Stimulated activated naive CD4-positive, alpha-beta T cell treated with Interleukin-2 at 50 U/mL for 16 hours (primary cell): ENCODE results near the gene SIVA1.
A peak's percentile ranks its signal among the peaks of the same experiment; 100 is the strongest.

Experiments used
- DNase-seq: peaks from one replicate; lab custom pipeline; 2025; lab: John Stamatoyannopoulos, UW

The SIVA1 gene

DNA sequence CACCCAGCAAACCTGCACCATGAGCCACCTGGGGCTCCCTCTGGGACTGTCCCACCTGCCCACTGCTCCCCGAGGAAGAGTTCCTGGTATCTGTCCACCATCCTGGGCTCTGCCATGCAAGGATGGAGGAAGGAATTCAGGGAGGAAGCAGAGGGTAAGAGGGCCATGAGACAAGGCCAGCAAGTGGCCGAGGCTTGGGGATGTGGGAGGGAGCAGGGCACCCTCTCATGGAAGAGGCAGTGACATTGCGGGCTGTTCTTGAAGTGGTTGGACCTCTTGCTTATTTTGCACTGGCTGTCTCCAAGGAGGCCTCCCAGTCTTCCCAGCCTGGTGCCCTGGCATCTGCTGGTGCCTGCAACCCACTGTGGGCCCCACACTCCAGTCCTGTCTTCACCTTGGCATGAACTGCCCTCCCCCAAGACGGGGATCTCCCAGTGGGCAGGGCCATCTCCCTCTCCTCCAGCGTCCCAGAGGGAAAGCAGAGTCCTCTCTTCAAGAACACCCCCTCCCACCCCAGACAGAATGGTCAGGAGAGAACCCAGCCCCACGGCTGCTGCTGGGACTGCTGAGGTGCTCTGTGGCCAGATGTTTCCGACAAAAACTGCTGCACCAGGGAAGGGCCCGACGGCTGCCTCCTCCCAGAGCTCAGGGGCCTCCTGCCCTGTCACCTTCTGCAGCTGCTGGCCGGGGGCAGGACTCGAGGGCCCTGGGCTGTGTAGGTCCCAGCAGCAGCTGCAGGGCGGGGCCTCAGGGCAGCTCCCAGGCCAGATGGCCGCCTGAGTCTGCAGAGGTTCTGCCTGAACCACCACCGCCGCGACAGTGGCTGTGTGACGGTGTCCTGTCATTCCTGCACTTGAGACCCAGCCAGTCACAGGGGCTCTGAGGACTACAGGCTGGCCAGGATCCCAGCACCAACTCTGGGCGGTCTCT, 44.4 kb downstream of the SIVA1 start:
- DNase-seq = no peak

DNA sequence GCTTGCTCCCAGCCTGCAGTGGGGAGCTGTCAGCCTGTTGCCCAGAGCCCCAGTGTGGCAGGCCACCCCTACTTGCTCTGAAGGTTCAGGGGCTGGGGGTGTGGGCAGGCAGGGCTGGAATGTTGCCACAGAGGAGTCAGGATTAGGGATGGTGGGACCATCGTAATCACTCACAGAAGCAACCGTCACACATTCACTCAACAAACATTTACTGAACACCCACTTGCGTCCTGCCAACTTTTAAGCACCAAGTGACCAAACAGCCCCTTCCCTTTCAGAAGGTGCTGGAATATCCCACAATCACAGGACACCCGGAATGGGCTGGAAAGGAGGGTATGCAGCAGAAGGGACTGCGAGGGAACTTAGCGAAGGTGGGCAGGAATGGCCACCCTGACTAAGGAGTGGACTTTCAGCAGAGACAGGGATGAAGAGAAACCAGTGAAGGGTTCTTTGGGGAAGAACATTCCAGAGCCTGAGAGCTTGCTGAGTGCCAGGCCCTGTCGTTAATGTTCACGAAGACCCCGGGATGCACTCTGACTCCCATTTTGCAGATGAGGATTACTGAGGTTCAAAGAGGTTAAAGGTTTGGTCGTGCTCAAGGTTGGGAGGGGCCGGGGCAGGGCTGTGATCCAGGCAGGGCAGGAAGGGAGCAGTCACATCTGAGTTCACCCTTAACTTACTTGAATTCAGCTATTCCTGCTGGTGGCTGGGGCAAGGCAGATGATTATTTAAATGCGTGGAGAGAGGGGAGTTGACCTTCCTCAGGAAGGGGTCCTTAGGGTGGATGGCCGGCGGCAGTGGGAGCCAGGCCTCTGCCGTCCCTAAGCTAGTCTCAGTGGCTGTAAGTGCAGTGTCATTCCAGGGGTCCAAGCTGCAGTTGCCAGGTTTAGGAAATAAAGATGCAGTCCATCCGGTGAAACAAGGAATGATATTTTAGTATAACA, 45.6 kb downstream of the SIVA1 start:
- DNase-seq = no peak

DNA sequence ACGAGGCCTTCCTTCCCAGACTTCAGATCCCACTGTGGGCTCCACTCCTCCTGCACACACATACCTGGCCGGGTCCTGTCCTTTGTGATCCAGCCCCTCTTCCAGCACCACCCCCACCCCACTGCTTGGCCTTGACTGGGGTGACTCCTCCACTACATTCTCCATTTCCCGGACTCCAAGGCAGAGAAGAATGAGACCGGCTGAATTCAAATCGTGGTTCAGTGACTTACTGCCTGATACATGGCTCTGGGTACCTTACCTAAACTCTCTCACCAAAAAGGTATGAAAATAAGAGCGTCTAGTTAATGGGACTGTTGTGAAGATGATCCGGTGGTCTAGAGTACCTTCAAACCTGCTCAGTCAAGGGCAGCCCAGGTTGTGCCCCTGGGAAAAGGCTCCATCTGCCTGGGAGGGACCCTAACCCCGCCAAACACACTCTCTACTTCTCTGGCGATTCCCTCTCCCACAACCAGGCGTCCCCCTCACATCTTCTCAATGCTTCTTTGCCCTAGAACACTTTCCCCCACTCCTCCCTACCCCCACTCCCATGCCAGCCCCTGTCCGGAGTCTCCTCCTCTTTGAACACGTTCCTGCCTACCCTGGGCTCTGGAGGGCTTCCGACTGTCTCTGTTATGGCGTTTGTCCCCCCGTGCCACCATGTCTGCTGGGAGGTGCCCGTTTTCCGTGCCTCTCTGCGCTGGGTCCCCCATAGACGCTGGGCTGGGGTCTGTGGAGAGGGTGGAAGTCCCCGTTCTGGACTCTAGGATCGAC, 46.5 kb downstream of the SIVA1 start:
- DNase-seq = no peak

DNA sequence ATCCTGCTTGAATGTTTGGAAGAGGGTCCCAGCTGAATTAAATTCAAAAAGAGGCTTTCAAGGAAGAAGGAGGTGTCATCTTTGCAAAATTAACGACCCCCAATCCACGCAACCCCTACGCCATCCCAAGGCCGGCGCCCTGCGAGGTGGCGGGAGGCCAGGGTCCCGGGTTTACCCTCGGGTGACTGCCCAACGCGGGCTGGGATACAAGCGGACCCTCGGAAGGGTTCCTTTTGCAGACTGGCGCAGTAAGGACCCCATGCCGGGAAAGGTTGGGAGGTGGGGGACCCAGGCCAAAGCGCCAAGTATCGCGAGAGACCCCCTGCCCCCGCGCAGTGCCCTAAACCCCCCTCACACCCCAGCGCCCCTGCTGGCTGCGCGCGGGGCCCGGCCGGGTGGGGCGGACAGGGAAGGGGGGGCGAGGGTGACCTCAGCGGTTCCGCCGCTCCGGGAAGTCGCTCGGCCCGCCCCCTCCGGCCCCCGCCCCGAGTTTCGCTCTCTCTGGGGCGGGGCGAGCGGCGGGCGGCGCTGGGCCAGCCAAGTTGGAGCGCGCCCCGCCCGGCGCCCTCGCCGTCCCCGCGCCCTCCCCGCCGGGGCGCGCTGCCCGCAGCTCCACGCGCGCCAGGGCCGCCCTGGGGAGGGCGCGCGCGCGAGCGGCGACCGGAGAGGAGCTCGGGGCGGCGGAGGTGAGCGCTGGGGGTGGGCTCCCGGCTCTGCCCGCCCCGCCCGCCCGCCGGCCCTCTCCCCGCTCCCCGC, 47.2 kb downstream of the SIVA1 start:
- peak; percentile 80 for DNase-seq

DNA sequence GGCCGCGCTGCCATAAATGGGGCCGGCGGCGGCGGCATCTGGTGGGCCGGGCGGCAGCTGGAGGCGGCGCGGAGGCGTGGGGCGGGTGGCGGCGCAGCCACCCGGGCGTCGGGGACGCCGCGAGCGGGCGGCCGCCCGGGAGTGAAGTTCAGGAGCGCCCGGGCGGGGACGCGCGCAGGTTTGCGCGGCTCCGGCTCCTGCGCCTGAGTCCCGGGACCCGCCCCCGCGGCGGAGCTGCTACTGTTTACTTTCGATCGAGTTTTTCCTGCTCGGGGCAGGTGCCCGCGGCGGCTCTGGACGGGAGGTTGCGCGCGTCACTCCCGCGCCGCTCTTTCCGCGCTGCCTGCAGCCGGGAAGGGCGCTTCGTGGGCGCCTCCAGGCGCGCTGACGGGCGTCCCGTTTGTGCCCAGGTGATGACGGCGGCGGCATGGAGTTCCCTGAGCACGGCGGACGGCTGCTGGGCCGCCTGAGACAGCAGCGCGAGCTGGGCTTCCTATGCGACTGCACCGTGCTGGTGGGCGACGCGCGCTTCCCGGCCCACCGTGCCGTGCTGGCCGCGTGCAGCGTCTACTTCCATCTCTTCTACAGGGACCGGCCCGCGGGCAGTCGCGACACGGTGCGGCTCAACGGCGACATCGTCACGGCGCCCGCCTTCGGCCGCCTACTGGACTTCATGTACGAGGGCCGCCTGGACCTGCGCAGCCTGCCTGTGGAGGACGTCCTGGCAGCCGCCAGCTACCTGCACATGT, 48.0 kb downstream of the SIVA1 start, which contains the start of gene ZBTB42:
ZBTB42 (plus strand) TSS at position 331 of the 749 bp plus-strand sequence; CDS start at position 428, 97 bp downstream.
- DNase-seq = peak; percentile 53

DNA sequence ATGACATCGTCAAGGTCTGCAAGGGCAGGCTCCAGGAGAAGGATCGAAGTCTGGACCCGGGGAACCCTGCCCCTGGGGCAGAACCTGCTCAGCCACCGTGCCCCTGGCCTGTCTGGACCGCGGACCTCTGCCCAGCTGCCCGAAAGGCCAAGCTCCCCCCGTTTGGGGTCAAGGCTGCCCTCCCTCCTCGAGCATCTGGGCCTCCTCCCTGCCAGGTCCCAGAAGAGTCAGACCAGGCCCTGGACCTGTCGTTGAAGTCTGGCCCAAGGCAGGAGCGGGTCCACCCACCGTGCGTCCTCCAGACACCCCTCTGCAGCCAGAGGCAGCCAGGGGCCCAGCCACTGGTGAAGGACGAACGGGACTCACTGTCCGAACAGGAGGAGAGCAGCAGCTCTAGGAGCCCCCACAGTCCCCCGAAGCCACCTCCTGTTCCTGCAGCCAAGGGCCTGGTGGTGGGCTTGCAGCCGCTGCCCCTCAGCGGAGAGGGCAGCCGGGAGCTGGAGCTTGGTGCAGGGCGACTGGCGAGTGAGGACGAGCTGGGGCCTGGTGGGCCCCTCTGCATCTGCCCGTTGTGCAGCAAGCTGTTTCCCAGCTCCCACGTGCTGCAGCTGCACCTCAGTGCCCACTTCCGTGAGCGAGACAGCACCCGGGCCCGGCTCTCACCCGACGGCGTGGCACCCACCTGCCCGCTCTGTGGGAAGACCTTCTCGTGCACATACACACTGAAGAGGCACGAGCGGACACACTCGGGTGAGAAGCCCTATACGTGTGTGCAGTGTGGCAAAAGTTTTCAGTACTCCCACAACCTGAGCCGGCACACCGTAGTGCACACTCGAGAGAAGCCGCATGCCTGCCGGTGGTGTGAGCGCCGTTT, 48.8 kb downstream of the SIVA1 start:
- DNase-seq = no peak

DNA sequence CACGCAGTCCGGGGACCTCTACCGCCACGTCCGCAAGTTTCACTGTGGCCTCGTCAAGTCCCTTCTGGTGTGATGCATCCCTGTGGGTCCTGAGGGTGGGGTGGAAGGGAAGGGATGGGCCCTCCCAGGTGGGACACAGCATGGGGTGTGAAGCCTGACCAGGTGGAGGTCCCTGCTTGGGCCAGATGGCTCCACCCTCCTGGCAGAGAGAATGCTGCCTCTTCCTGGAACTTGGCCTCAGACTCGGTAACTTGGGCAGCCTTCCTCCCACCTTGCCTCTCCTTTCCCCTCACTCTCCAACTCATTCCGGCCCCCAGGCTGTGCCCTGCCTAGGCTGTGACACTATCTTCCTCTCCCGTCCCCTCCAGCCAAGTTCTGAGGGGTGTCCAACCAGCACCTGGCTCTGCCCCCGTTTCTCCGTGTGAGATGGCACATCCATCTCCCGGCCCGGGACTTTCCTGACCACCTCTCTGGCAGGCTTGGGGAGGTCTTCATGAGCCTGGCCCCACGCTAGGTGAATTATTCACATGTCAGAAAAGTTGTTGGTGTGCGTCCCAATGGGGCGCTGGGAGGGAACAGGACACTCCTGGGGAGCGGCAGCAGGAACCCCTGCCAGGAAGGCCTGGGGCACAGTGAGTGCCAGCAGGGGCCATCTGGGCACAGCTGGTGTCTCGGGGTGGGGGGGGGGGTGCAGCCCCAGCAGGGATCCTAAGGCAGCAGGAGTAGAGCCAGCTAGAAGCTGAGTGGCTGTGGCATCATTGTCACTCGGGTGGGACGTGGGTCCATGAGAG, 49.6 kb downstream of the SIVA1 start:
- DNase-seq = no peak

DNA sequence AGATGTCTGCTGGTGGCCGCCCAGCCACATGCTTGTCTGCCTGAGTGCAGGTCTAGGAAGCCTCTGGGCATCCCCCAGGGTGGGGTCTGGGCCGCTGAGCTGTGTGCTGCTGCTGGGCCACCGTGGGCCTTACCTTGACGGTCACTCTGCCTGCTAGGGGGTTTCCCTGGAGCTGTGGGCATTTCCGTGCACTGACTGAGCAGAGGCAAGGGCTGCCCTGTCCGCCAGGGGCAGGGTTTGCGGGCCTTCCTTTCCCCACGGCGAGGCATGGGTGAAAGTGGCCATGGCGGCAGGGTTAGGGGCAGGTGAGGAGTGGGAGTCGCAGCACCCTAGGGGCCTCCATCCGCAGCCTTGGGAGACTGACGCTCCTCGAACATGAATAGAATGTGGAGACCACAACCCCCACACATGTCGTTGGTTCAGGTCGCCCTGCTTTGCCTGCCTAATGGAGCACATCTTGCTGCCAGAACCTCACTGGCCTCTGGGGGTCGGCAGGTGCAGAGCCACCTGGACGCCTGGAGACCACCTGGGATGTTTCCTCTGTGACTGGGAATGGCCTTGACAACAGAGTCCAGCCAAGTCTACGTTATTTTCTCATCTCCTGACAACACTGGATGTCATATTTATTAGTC, 50.4 kb downstream of the SIVA1 start:
- DNase-seq = no peak

DNA sequence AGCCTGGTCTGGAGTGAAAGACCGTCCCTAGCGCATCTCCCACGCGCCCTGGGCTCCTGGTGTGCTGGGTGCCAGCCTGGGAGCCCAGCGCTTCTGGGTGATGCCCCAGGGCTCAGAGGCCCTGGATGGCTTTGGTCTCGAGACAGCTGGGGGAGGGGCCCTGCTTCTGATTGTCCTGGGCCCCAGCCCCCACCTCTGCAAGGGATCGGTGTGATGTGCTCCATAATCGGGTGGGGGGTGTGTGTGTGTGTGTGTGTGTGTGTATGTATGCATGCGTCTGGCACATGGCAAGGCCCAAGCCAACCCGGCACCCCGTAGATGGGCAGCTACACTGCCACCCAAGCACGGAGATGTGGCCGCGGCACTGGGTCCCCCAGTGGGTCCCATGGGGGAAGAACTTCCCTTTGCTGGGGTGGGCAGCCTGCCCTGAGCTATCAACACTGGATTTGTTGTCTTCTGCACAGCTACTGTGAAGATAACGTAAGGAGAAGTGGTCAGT, 51.0 kb downstream of the SIVA1 start:
- no peak for DNase-seq

DNA sequence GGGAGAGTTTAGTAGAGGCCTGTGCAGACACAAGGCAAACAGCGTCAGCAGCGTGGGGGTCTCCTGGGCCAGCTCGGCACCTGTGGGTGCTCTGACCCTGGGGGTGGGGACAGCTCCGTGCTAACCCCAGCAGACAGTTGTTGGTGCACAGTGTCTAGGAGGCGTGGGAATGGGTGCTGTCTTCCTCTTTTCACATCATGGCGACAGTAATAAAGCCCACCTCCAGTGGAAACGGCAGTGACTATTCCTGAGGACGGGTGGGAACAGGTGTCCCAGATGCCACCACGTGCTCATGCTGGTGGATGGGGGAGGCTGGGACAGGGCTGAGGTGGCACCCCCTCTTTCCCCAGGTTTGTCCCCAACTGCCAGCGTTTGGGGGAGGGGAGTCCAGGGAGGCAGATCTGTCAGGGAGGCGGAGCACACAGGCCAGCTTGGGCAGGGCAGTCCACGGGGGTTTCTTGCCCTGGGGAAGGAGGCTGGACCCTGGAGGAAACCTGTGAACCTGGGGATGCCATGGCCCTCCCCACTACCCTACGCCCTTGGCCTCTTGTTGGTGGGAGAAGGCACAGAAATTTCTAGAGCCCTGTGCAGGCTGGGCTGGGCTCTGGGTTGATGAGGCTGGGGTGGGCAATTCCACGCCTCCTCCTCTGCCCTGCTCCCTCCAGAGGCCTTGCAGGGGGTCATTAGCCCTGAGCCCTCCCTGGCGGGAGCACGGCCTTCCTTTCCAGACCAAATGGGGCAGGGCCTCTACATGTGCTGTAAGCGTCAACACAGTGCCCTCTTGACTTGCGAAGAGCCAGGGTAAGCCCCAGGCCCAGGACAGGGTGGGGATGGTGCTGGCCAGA, 51.8 kb downstream of the SIVA1 start:
- no peak for DNase-seq

DNA sequence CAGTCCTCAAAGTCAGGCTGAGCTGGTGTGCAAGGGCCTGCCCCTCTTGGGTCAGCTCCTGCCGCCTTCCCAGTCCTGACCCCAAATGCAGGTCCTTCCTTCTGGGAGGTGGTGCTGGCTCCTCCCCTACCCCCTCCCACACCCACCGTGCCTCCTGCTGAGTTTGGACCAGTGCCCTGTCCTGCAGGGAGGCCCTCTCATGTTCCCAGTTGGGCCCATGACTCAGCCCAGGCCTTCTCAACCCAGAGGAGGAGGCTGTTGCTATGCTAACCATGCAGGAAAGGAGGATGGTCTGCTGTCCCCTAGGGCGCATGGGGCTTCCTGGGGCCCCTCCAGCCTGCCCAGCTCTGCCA, 52.4 kb downstream of the SIVA1 start:
- DNase-seq = no peak

DNA sequence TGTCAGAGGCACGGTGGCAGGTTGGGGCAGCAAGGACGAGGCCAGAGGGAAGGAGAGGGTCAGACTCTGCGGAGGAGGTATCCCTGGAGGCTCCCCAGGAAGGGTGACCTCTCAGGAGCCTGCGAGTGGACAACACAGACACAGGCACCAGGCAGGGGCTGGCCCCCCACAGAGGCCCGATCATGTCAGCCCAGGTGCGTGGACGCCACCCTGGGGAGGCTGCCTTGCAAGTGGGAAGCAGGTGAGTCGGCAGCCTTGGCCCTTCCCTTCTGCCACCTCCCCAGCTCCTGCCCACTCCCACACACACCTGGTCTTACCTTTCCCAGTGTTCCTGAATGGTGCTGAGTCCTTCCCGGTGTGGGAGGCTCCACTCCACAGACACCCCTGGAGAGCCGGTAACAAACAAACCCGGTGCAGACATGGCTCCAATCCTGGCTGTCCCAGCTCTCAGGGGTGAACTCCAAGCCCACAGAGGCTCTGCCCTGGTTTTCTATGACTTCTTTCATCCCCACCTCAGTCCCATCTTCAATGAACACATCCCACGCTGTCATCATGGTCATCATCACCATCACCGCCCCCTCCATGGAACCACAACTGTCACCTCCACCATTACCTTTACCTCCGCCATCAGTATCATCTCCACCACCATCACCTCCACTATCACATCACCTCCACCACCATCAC, 53.1 kb downstream of the SIVA1 start:
- DNase-seq = no peak

DNA sequence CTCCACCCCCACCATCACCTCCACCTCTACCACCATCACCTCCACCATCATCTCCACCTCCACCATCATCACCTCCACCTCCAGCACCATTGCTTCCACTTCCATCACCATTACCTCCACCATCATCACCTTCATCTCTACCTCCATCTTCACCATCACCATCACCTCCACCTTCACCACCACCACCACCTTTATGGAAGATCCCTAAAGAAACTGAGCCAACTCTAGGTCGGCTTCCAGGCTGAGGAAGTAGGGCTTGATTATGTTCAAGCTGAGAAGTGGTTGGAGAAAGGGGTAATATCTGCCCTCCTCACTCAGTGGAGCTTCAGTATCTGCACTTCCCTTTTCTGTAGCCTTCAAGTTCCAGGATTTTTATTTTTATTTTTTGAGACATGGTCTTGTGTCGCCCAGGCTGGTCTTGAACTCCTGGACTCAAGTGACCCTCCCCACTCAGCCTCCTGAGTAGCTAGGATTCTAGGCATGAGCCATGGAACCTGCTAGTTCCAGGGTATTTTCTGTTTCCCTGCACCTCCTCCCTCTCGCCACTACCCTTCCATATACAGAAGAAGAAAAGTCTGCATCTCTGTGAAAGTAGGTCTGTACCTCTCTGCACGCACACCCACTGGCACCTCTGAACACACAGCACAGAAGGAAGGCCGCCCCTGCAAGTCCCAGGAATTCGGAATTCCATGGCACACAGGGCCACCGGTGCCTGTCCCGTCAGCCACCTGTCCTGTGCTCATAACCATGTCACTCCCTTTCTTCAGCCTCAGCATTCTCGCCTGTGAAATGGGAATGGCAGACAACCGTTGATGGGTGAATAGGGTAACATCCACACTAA, 53.9 kb downstream of the SIVA1 start:
- no peak for DNase-seq

DNA sequence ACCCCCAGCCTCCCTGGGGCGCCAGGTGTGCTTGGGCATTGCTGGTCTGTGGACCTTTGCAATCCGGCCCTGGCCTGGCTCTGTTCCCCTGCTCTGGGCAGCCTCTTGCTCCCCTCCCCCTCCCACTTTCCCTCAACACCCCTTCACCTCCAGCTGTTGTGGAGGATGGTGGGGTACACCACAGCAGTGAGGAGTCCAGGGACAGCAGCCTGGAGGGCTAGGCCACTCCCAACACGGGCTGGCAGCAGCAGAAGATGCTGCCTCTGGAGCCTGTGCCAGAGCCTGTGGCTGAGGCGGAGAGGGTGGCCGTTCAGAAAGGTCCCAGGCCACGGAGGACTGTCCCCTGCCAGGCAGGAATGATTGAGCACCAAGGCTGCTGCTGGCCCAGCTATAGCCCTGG, 55.5 kb downstream of the SIVA1 start:
- no peak for DNase-seq
